ENCODE data around the gene KCNS1. TPM values are rescaled to one million over a fixed set of nuclear protein-coding genes. Genes with fewer than 3 reads are reported as not detected.

The KCNS1 gene
- total and polyA plus RNA-seq, 2 of the 8 experiments (the other 6 are each of a cell fraction or from before 2014, with no cell fraction given) = 1.4 to 1.8 TPM

DNA sequence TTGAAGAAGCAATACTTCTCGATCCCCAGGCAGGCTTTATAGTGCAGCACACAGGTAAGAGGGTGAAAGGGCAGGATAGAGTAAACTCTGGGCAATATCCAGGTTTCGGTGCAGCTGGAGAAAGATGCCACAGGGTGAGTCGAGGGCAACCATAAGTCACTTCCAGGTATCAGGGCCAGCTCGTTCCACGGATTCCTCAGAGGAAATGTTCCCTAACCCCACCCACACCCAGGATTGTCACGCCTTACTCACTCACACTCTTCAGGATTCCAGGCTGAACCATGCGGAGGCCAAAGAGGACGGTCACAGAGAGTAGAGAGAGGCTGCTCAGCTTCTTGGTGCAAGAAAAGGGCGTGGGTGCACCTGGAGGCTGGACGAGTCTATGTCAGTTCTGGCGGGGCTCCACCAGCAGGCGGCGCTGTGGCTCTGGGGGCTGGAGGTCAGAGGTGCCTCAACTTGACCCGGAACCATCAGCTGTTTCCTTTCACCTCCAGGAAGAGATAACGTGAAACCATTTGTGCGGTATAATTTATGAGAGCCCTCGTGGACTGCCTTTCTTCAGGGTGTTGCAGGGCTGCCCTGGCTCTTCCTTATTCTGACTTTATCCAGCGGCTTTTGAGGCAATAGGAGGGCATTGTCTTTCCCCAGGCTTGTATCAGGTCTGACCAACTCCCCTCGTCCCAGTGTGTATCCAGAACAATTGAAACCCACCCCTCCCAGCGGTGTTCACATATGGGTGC, 37.8 kb upstream of the KCNS1 start:
- Histone ChIP-seq H3K27ac (ENCODE audit: low read depth, low read length) (no peak overlapping the region), H3K4me3 (ENCODE audit: extremely low read depth in 1 of 4, insufficient read depth in 2 of 4, low read depth in 3 of 4, low read length in 4 of 4) (no peak overlapping the region), H4K20me1 (replicated peaks in 1 of 2; ENCODE audit: control insufficient read depth in 1 of 2, insufficient read depth in 2 of 2, low read length in 2 of 2) (no peaks in the 10 kb centered on the region), H3K9ac (replicated peaks in 1 of 4; ENCODE audit: extremely low read depth in 1 of 4, low read depth in 3 of 4, low read length in 3 of 4) (no peak overlapping the region), H4K8ac (ENCODE audit: extremely low read depth, insufficient read depth, low read length) (0 out of 2 replicates have a peak overlapping the region, but pooled peaks have one; percentile 45), H3K56ac (replicated peaks; ENCODE audit: insufficient read length, low read depth, low read length) (no peak overlapping the region), H4K91ac (replicated peaks; ENCODE audit: insufficient read length, low read length) (no peak overlapping the region), H3K9me3 (ENCODE audit: insufficient read depth in 2 of 2, low read depth in 1 of 2, low read length in 1 of 2) (no peaks in the 10 kb centered on the region), H3K23ac (ENCODE audit: insufficient read length) (no peak overlapping the region), H2BK12ac (ENCODE audit: low read depth, low read length) (peak overlapping the region; percentile 75; the same call in 1 of the 2 replicates), H3K4me1 (replicated peaks in 1 of 4; ENCODE audit: control insufficient read depth in 3 of 4, insufficient read depth in 4 of 4, low read length in 3 of 4) (no peaks in the 10 kb centered on the region), H2BK5ac (ENCODE audit: low read depth, low read length) (no peak overlapping the region), H2BK120ac (replicated peaks; ENCODE audit: low read depth, low read length) (no peak overlapping the region), H3K36me3 (ENCODE audit: control insufficient read depth in 2 of 4, insufficient read depth in 4 of 4, low read length in 3 of 4) (no peaks in the 10 kb centered on the region), H3K79me1 (ENCODE audit: low read depth, low read length) (no peaks in the 10 kb centered on the region), H4K5ac (ENCODE audit: insufficient read length, low read depth, low read length) (no peak overlapping the region), H3K27me3 (replicated peaks in 1 of 4; ENCODE audit: control insufficient read depth in 3 of 4, extremely low read depth in 1 of 4, insufficient read depth in 3 of 4, low read length in 3 of 4) (no peaks in the 10 kb centered on the region), H2AFZ (ENCODE audit: low read length) (peak overlapping the region; percentile 98), H3K4ac (replicated peaks; ENCODE audit: insufficient read length, low read depth, low read length) (no peak overlapping the region), H2BK20ac (ENCODE audit: low read length) (no peak overlapping the region), H3K23me2 (ENCODE audit: low read depth, low read length) (no peaks in the 10 kb centered on the region; the same call in 1 of the 2 replicates), H3K18ac (ENCODE audit: extremely low read depth, low read length) (no peak overlapping the region), H3K79me2 (ENCODE audit: control insufficient read depth in 1 of 2, insufficient read depth in 2 of 2, low read length in 2 of 2) (no peaks in the 10 kb centered on the region), H2AK5ac (ENCODE audit: low read depth, low read length) (no peak overlapping the region), H2BK15ac (ENCODE audit: low read length) (no peak overlapping the region), H3K14ac (ENCODE audit: insufficient read length) (no peak overlapping the region), H3K4me2 (ENCODE audit: insufficient read depth in 1 of 2, low read depth in 2 of 2, low read length in 2 of 2) (no peak overlapping the region)
- POLR2A ChIA-PET (ENCODE audit: partially characterized antibody) = no interaction called here
- DNase-seq (ENCODE audit: low read depth in 1 of 2, low spot score in 2 of 2) (peak; percentile 56 to 99), FAIRE-seq (no peak)
- CTCF ChIA-PET (ENCODE audit: partially characterized antibody) = interaction anchor here (0.7 to 3.7 kb wide), 42 partner anchors 8 to 632 kb away, joined by 3 to 63 read pairs (median 7); partner anchors contain the start of genes SEMG1, SEMG2, WFDC12 and WFDC5
- WGBS, 2 experiments (ENCODE audit: extremely low coverage in 1 of 2, insufficient coverage in 1 of 2, insufficient read length in 1 of 2, insufficient replicate concordance in 2 of 2, low coverage in 1 of 2, low lambda C conversion rate in 2 of 2, missing lambda C conversion rate in 1 of 2) = 50% methylated on average over 20 of the region's 20 CpGs; no CpG with 5 or more reads in 1 of the 2 experiments
- TF ChIP-seq POU5F1 (IDR thresholded peaks at IDR 0.05; ENCODE audit: low read depth, low read length) (no peak), TBP (IDR thresholded peaks at IDR 0.05; ENCODE audit: low read depth, low read length) (no peak), EZH2 (IDR thresholded peaks at IDR 0.05; ENCODE audit: low read depth, low read length, severe bottlenecking) (no peak), BACH1 (IDR thresholded peaks at IDR 0.05; ENCODE audit: low read length) (no peak), EGR1 (IDR thresholded peaks at IDR 0.05; ENCODE audit: borderline replicate concordance, low read depth, low read length) (no peak), PHF8 (conservative IDR thresholded peaks at IDR 0.05; ENCODE audit: low read depth, low read length) (peak; percentile 37; the same call in 1 of the 2 replicates), SIN3A (conservative IDR thresholded peaks at IDR 0.05 in 1 of 2, IDR thresholded peaks at IDR 0.05 in 1 of 2; ENCODE audit: low read depth in 1 of 2, low read length in 2 of 2) (0 out of 4 replicates have a peak, but pooled peaks of 1 of the 2 experiments have one; percentile 39), POLR2AphosphoS5 (IDR thresholded peaks at IDR 0.05; ENCODE audit: low read depth, low read length) (no peak), TAF1 (IDR thresholded peaks at IDR 0.05; ENCODE audit: low read depth, low read length) (no peak), RXRA (IDR thresholded peaks at IDR 0.05; ENCODE audit: insufficient read depth, low read depth, low read length) (no peak), SAP30 (IDR thresholded peaks at IDR 0.05; ENCODE audit: insufficient read depth, insufficient replicate concordance, low read length) (no peak)
- TF ChIP-seq, protein P1, sequence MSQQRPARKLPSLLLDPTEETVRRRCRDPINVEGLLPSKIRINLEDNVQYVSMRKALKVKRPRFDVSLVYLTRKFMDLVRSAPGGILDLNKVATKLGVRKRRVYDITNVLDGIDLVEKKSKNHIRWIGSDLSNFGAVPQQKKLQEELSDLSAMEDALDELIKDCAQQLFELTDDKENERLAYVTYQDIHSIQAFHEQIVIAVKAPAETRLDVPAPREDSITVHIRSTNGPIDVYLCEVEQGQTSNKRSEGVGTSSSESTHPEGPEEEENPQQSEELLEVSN (IDR thresholded peaks at IDR 0.05) = no peak
